NCI-H82 treated with DMSO at 0.1 percent for 48 hours (cell line): ENCODE data around the gene ADH1C.
"Not testable (repeated sequence)": the region's sequence is repeated elsewhere in the genome, so short reads cannot be mapped to it uniquely, and the experiment has no call there.

Experiments used
- DNase-seq: peaks from one replicate; lab custom pipeline; 2025; ENCODE audit not compliant: unreplicated experiment; lab: John Stamatoyannopoulos, UW

ADH1C gene

GRCh38 chr4:99352602-99353537 lies at the start of gene ADH1C:
Gene ADH1C, minus strand, starts transcription at chr4:99352746. Its CDS starts 71 bp downstream, at chr4:99352675.
- DNase-seq, result no peak

- no peak for DNase-seq
These were observed 48.3 kb upstream of the ADH1C start for GRCh38 chr4:99400831-99401230.

- DNase-seq, result no peak
These were observed 46.5 kb upstream of the ADH1C start for GRCh38 chr4:99399017-99399416.

- no peak for DNase-seq
These were observed 43.2 kb upstream of the ADH1C start for GRCh38 chr4:99395595-99396364.

- no peak for DNase-seq
These were observed 42.4 kb upstream of the ADH1C start for GRCh38 chr4:99394896-99395295.

GRCh38 chr4:99390055-99390454 lies 37.5 kb upstream of the ADH1C start:
- DNase-seq, result no peak

GRCh38 chr4:99389606-99390005 lies 37.1 kb upstream of the ADH1C start:
- DNase-seq, result no peak

GRCh38 chr4:99383833-99384392 lies 31.4 kb upstream of the ADH1C start:
- DNase-seq, result no peak

GRCh38 chr4:99383399-99383798 lies 30.9 kb upstream of the ADH1C start:
- DNase-seq, result no peak

GRCh38 chr4:99382745-99383360 lies 30.3 kb upstream of the ADH1C start:
- no peak for DNase-seq

GRCh38 chr4:99381588-99382175 lies 29.1 kb upstream of the ADH1C start:
- no peak for DNase-seq

GRCh38 chr4:99379571-99379970 lies 27.0 kb upstream of the ADH1C start:
- no peak for DNase-seq

- DNase-seq, result no peak
These were observed 26.3 kb upstream of the ADH1C start for GRCh38 chr4:99378876-99379275.

- not testable (repeated sequence) for DNase-seq
These were observed 24.8 kb upstream of the ADH1C start for GRCh38 chr4:99377341-99377740.

GRCh38 chr4:99372464-99372863 lies 19.9 kb upstream of the ADH1C start:
- DNase-seq, result not testable (repeated sequence)

- DNase-seq, result not testable (repeated sequence)
These were observed 15.3 kb upstream of the ADH1C start for GRCh38 chr4:99367817-99368216.

- DNase-seq, result no peak
These were observed 13.9 kb upstream of the ADH1C start for GRCh38 chr4:99366491-99366890.

GRCh38 chr4:99362768-99363167 lies 10.2 kb upstream of the ADH1C start:
- peak; percentile 30 for DNase-seq

GRCh38 chr4:99361899-99362275 lies 9.3 kb upstream of the ADH1C start:
- DNase-seq, result peak; percentile 14

- no peak for DNase-seq
These were observed 8.8 kb upstream of the ADH1C start for GRCh38 chr4:99361268-99361898.
